GM15510 (cell line): Measurements from ENCODE around the gene LTB4R.

Experiments
- POLR2A ChIP-seq: IDR thresholded peaks from 3 replicates; pipeline ENCODE4 v1.6.1; 2011; ENCODE audit warnings: borderline replicate concordance; ENCODE audit not compliant: insufficient read length; ENCODE audit errors: extremely low read depth

LTB4R gene

GRCh38 chr14:24308342-24309124 lies 2.8 kb upstream of the LTB4R start:
- no peak for TF ChIP-seq POLR2A

DNA sequence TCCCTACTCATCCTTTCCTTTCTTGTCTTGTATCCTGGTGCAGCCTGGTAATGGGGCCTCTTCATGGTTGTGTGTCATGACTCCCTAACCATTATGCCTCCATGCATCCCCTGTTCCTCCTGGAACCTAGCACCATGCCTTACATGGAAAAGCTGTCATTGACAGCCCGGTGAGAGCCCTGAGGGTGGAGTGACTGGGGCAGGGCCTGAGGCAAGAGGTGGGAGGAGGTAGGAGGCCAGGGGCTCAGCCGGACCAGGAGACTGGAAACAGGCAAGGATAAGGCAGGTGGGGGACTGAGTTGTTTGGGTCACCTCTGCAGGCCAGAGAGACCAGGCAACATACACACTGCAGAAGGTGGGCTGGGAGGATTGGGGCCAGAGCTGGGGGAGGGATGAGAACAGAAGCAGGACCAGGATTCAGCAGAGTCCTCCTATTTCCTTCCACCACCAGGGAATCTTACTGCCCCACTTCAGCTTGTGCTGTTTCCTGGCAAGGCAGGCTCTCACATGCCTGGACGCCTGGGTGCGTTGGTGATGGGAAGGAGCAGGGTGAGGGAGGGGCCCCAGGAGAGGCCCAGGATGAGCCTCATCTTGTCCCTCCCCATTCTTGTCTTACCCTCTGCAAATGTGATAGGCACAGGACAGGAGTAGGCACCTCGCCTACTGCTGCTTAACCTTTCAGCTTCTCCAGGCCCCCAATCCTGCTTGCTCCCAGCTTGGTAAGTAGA lies 1.6 kb upstream of the LTB4R start, which contains the start of gene LTB4R2:
LTB4R2 (plus strand) TSS at position 603 of the 727 bp plus-strand sequence. CDS start 525 bp downstream, outside the sequence.
- no peak for TF ChIP-seq POLR2A

GRCh38 chr14:24310265-24310645 lies 1.0 kb upstream of the LTB4R start:
- TF ChIP-seq POLR2A: no peak

DNA sequence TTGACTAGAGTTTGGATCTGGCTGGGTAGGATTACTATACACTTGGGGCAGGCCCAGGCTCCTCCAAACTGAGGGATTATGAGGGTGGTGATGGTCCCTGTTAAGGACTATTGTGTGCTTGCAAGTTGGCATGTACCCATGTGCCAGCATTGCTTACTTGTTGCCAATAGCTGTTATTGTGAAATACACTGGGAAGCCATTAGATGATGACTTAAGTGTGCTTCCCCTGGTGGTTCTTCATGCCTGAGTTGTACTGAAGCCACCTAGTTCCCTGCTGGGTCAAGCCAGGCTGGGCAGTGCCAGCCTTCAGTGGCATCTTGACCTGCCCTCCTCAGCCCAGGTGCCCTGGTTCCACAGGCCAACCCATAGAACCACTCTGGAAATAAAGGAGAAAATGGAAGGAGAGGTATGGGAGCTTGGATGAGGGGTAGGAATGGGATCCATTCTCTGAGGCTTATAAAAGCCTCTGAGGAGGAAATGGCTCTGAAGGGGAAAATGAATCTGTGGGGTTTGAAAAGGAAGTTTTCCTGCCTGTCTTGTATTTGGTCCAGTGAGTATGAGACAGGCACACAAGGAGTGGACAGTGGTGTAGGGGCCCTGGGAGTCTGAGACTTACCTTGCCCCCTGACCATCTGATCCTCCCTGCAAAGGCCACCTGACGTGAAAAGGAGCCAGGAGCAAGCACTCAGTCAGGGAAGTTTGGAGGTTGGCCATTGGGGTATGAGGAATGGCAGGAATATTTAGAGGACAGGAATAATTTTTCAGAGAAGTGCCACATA lies 724 bp downstream of the LTB4R start:
- TF ChIP-seq POLR2A: no peak

GRCh38 chr14:24312736-24313507 lies 1.6 kb downstream of the LTB4R start:
- TF ChIP-seq POLR2A: no peak

DNA sequence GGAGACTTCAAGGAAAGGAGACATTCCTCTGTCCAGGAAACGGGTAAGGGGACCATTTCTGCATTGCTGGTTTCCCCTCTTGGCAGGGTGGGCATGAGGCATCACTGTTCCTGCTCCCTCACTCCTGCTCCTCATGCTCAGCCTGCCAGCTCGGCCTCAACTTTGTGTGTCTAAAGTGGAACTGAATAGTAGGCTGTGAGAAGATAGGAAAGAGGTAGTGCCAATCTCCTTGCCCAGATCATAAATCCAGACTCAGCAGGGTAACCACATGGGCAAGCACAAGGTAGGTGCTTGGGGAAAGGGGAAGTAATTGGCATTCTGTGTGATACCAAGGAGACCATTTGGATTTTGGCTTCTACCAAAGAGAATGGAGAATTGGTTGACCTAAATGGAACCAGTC lies 2.6 kb downstream of the LTB4R start:
- TF ChIP-seq POLR2A: no peak

DNA sequence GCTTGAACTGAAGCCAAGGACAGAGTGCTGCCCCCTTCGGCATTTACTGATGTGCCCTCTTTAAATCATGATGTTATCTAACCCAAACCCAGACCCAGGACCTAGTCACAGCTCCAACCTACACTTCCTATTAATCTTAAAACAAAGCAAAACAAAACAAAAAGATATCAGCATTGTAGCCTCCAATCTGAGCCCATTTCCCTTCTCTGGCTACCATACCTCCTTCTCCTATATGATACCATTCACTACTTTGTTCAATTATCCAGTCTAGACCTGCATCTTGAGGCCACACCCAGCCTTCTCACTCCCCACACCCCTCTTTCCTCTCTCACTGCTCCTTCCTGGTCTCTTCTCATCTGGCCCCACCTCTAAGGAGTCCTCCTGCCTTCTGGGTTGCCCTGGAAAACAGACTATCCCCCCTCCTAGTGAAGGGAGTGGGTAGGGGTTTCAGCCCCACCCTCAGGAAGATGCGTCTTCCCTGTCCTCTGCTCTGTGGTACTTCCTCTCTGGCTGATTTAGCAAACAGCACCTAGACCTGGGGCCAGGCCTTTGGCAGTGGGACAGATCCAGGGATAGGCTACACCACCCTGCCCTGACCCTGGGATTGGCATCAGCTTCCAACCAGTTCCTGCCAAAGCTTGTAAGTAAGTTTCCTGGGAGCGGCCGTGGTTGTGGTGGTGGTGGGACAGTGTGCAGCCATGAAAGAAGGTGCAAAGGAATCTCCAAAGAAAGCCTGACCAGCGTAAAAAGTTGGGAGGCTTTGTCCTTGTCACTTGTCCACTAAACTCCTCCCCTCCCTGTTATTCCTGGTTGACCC lies 3.3 kb downstream of the LTB4R start:
- TF ChIP-seq POLR2A: no peak

- TF ChIP-seq POLR2A: no peak
Observed at GRCh38 chr14:24315243-24315806, 4.0 kb downstream of the LTB4R start.

DNA sequence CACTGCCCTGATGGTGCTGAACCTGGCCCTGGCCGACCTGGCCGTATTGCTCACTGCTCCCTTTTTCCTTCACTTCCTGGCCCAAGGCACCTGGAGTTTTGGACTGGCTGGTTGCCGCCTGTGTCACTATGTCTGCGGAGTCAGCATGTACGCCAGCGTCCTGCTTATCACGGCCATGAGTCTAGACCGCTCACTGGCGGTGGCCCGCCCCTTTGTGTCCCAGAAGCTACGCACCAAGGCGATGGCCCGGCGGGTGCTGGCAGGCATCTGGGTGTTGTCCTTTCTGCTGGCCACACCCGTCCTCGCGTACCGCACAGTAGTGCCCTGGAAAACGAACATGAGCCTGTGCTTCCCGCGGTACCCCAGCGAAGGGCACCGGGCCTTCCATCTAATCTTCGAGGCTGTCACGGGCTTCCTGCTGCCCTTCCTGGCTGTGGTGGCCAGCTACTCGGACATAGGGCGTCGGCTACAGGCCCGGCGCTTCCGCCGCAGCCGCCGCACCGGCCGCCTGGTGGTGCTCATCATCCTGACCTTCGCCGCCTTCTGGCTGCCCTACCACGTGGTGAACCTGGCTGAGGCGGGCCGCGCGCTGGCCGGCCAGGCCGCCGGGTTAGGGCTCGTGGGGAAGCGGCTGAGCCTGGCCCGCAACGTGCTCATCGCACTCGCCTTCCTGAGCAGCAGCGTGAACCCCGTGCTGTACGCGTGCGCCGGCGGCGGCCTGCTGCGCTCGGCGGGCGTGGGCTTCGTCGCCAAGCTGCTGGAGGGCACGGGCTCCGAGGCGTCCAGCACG lies 4.7 kb downstream of the LTB4R start:
- TF ChIP-seq POLR2A: no peak

GRCh38 chr14:24316597-24316950 lies 5.3 kb downstream of the LTB4R start:
- TF ChIP-seq POLR2A: no peak

DNA sequence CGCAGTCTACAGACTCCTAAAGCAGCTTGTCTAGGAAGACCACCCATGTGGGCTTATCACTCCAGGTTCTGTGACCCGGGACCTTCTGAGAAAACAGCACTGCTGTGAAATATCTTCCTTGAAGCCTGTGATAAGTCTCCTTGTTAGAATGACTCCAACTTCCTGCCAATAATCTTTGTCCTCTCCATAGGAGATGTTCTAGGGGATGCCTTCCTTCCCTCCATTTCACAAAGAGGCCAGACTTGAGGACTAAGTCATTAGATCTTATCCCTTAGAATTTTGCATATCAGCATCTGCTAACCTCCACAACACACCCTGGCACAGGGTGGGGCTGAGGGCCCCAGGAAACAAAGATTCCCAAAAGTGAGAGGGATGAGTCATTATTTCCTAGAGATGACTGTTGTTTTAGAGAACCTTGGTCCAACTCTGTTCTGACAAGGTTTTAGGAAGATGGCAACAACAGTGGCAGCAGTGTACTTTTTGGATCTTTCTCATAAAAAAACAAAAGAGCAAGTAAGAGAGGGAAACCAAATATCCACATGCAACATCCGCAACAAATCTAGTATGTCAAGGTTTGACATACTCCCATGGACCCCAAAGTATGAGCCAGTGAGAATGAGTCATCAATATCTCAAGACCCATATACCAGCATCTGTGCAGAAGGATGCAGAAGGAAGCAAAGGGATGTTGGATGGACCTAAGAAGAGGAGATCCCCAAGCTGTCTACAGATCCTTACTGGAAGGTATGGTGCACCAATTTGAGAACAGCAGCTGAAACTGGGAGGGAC lies 6.0 kb downstream of the LTB4R start:
- TF ChIP-seq POLR2A: no peak
